Esophagus muscularis mucosa (tissue), 3 donors: ENCODE results near the gene GNA15.

Experiments
- CTCF ChIP-seq, 3 experiments: fragments of 200-600 bp in 2 of 3; fragments of 450-650 bp in 1 of 3; sonication (generic) in 2 of 3; IDR thresholded peaks; one replicate each; pipeline ENCODE4 v1.5.1; 2017 to 2019; ENCODE audit warnings: antibody characterized with exemption in 3 of 3, mild to moderate bottlenecking in 2 of 3, moderate library complexity in 1 of 3
- POLR2AphosphoS5 ChIP-seq, 2 donors: sonication (generic); formaldehyde crosslinking; IDR thresholded peaks; one replicate each; pipeline ENCODE4 v1.6.1; 2017; ENCODE audit warnings: antibody characterized with exemption in 2 of 2

DNA sequence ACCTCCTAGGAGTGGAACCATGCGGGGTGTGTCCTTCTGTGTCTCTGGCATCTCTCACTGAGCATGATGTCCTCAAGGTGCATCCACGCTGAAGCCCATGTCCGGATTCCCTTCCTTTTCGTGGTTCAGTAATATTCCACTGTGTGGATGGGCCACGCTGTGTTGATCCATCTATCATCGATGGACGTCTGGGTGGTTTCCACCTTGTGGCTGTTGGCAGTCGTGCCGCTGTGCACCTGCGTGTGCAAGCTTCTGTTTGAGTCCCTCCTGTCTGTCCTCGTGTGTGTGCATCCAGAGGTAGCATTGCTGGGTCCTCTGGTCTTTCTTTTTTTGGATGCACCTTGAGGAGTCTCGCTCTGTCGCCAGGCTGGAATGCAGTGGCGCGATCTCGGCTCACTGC, 11.2 kb upstream of the GNA15 start:
- no peak for TF ChIP-seq POLR2AphosphoS5 (IDR thresholded peaks at IDR 0.05)
- no peak for TF ChIP-seq CTCF (IDR thresholded peaks at IDR 0.05)
